ENCODE measurements around the gene PSME4. TPM values are rescaled to one million over a fixed set of nuclear protein-coding genes. Genes with fewer than 3 reads are reported as not detected.

The PSME4 gene
- total and polyA plus RNA-seq, 2 donors (not counting 1 experiment from before 2014, with no cell fraction given): 34.5 to 61.9 TPM

- Histone ChIP-seq H3K9ac (ENCODE audit: low read length) (no peak overlapping the region), H3K4me3 (ENCODE audit: control extremely low read depth in 1 of 5, extremely low read depth in 1 of 5, insufficient read depth in 1 of 5, low read depth in 2 of 5, low read length in 4 of 5) (no peak overlapping the region), H3K27me3 (replicated peaks in 1 of 4; ENCODE audit: control extremely low read depth in 1 of 4, control insufficient read depth in 3 of 4, insufficient read depth in 4 of 4, low read length in 3 of 4) (no peaks in the 10 kb centered on the region), H3K79me2 (ENCODE audit: control insufficient read depth, insufficient read depth, low read length) (no peaks in the 10 kb centered on the region), H4K20me1 (ENCODE audit: control insufficient read depth, insufficient read depth, low read length, poor library complexity, severe bottlenecking) (no peaks in the 10 kb centered on the region), H3K9me3 (ENCODE audit: control extremely low read depth in 1 of 3, control insufficient read depth in 2 of 3, insufficient read depth in 1 of 3, low read length in 2 of 3) (no peaks in the 10 kb centered on the region), H3K4me2 (replicated peaks; ENCODE audit: low read depth, low read length, poor library complexity, severe bottlenecking) (no peak overlapping the region), H3K36me3 (replicated peaks in 1 of 2; ENCODE audit: control extremely low read depth in 1 of 2, control insufficient read depth in 1 of 2, extremely low read depth in 1 of 2, insufficient read depth in 2 of 2, low read length in 1 of 2) (peaks cover 4 to 30% of the 10 kb centered on the region in 2 experiments), H3K4me1 (ENCODE audit: control insufficient read depth in 2 of 2, insufficient read depth in 2 of 2, low read length in 2 of 2) (no peaks in the 10 kb centered on the region), H3K27ac (ENCODE audit: low read length in 2 of 2) (no peak overlapping the region), H2AFZ (ENCODE audit: insufficient read depth, low read depth, low read length, poor library complexity, severe bottlenecking) (no peak overlapping the region)
- DNase-seq (no peak), ATAC-seq (ENCODE audit: low read depth) (no peak)
- WGBS (ENCODE audit: insufficient coverage): 100% methylated on average over 2 of the region's 5 CpGs
- intact Hi-C loops (cut with micrococcal nuclease): no loop called here
- TF ChIP-seq EZH2 (IDR thresholded peaks at IDR 0.05; ENCODE audit: borderline replicate concordance, insufficient read depth, low read depth, low read length, poor library complexity, severe bottlenecking): no peak
- TF ChIP-seq, protein P1, sequence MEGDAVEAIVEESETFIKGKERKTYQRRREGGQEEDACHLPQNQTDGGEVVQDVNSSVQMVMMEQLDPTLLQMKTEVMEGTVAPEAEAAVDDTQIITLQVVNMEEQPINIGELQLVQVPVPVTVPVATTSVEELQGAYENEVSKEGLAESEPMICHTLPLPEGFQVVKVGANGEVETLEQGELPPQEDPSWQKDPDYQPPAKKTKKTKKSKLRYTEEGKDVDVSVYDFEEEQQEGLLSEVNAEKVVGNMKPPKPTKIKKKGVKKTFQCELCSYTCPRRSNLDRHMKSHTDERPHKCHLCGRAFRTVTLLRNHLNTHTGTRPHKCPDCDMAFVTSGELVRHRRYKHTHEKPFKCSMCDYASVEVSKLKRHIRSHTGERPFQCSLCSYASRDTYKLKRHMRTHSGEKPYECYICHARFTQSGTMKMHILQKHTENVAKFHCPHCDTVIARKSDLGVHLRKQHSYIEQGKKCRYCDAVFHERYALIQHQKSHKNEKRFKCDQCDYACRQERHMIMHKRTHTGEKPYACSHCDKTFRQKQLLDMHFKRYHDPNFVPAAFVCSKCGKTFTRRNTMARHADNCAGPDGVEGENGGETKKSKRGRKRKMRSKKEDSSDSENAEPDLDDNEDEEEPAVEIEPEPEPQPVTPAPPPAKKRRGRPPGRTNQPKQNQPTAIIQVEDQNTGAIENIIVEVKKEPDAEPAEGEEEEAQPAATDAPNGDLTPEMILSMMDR (IDR thresholded peaks at IDR 0.05): no peak
- no peaks in the 10 kb centered on the region for H3K4me1 Mint-ChIP-seq
- H3K4me3 Mint-ChIP-seq: no peak overlapping the region
- POLR2A ChIA-PET: no interaction called here
- CTCF ChIA-PET: interaction anchor here (0.6 kb wide), 1 partner anchor 843 kb away, joined by 4 read pairs; no protein-coding TSS in a partner anchor
- no peaks in the 10 kb centered on the region for H3K9me3 Mint-ChIP-seq (ENCODE audit: insufficient read depth)
- no peaks in the 10 kb centered on the region for H3K27me3 Mint-ChIP-seq
- H3K27ac Mint-ChIP-seq: no peak overlapping the region
Observed at GRCh38 chr2:53861824-53862223, 109.0 kb downstream of the PSME4 start.

DNA sequence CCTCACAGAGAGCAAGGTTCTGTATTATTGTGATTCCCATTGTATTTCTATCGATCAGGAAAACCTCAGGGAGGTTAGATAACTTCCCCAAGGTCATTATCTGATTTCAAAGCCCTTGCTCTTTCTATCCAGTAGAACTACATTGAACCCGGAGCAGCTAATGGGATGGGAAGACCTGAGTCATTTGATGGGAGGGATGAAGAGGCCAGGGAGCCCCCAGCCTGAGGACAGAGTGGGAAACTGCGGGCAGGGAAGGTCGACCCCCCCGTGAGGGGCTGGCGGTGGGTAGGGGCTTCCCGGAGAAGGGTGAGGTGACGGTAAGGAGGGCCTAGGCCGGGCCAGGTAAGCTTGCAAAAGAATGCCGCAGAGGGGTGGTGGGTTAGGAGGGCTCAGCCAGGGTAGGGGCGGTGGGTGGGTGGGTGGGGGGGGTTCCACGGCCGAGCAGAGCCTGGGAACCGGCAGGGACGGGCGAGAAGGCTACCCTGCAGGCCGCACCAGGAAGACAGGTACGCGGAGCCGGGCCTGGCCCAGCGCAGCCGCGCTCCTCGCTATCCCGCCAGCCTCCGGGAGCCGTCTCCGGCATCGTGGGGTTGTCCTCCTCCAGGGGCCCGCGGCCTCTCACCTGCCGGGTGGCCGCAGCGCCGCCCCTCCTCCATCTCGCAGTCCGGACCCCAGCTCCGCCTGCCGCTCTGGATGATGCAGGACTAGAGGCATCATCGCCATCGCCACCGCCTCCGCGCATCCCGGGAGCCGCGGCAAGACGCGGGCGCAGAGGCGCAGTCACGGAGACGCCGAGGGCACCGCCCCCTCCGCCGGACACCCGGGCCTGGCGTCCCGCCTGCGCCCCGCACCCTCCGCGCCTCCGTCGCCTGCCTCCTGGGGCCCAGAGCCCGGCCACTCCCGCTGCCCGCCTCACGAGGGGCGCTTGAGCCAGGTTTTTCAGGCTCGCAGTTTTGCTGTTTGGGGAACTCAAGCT is 111.3 kb downstream of the PSME4 start, which contains the start of gene GPR75:
GPR75 (minus strand) TSS at position 762 of the 976 bp plus-strand sequence. CDS start 5,211 bp downstream, outside the sequence.
- ChIA-PET CTCF (interaction anchor here (0.7 kb wide), 1 partner anchor 11 kb away, joined by 3 read pairs; no protein-coding TSS in a partner anchor), POLR2A (no interaction called here)
- no peak for ATAC-seq (ENCODE audit: low read depth)
- TF ChIP-seq, protein P1 (IDR thresholded peaks at IDR 0.05): no peak
- no peak for TF ChIP-seq EZH2 (IDR thresholded peaks at IDR 0.05; ENCODE audit: borderline replicate concordance, insufficient read depth, low read depth, low read length, poor library complexity, severe bottlenecking)
- WGBS (ENCODE audit: insufficient coverage): 96% methylated on average over 65 of the region's 72 CpGs
- no peak within 1 kb of the TSS for H3K4me3 ChIP-seq (ENCODE audit: control extremely low read depth in 1 of 5, extremely low read depth in 1 of 5, insufficient read depth in 1 of 5, low read depth in 2 of 5, low read length in 4 of 5)
- H4K20me1 ChIP-seq (ENCODE audit: control insufficient read depth, insufficient read depth, low read length, poor library complexity, severe bottlenecking): no peaks in the 10 kb centered on the region
- Mint-ChIP-seq H3K4me3 (no peak within 1 kb of the TSS), H3K27me3 (no peaks in the 10 kb centered on the region), H3K27ac (no peak within 1 kb of the TSS), H3K4me1 (no peaks in the 10 kb centered on the region), H3K9me3 (ENCODE audit: insufficient read depth) (no peaks in the 10 kb centered on the region)
- no peak within 1 kb of the TSS for H2AFZ ChIP-seq (ENCODE audit: insufficient read depth, low read depth, low read length, poor library complexity, severe bottlenecking)
- H3K4me1 ChIP-seq (ENCODE audit: control insufficient read depth in 2 of 2, insufficient read depth in 2 of 2, low read length in 2 of 2): no peaks in the 10 kb centered on the region
- H3K9me3 ChIP-seq (ENCODE audit: control extremely low read depth in 1 of 3, control insufficient read depth in 2 of 3, insufficient read depth in 1 of 3, low read length in 2 of 3): no peaks in the 10 kb centered on the region
- H3K27ac ChIP-seq (ENCODE audit: low read length in 2 of 2): no peak within 1 kb of the TSS
- no peaks in the 10 kb centered on the region for H3K27me3 ChIP-seq (replicated peaks in 1 of 4; ENCODE audit: control extremely low read depth in 1 of 4, control insufficient read depth in 3 of 4, insufficient read depth in 4 of 4, low read length in 3 of 4)
- no peak for DNase-seq
- H3K36me3 ChIP-seq (replicated peaks in 1 of 2; ENCODE audit: control extremely low read depth in 1 of 2, control insufficient read depth in 1 of 2, extremely low read depth in 1 of 2, insufficient read depth in 2 of 2, low read length in 1 of 2): peaks cover 2 to 10% of the 10 kb centered on the region in 2 experiments
- no peak within 1 kb of the TSS for H3K9ac ChIP-seq (ENCODE audit: low read length)
- H3K4me2 ChIP-seq (replicated peaks; ENCODE audit: low read depth, low read length, poor library complexity, severe bottlenecking): no peak within 1 kb of the TSS
- H3K79me2 ChIP-seq (ENCODE audit: control insufficient read depth, insufficient read depth, low read length): no peaks in the 10 kb centered on the region
- intact Hi-C loops (cut with micrococcal nuclease): no loop called here
